NCI-H1105 (cell line): Measurements from ENCODE around the gene SH3GL3.

ENCODE experiments used
- DNase-seq: peaks from one replicate; lab custom pipeline; 2025; lab: John Stamatoyannopoulos, UW

SH3GL3 gene

DNA sequence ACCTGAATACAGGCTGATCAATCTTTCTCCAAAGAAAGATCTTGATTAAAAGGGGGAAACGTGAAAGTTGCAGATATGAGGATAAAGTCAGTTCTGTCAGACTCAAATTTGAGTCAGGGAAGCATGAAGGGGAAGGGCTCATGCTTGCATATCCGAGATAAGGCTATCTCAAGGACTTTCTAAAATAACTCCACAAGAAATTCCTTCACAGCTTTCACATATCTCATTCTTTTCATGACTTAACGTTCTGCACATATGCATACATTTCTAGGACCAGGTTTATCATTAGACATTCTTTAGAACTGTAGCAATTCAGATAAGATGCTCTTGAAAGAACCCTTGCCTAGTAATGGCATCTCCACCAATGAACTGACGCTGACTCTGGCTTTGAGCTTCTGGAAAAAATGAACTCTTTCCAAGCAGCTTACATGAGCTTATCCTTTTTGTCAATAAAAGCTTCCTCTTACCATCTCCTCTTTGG, 15.9 kb downstream of the SH3GL3 start:
- no peak for DNase-seq

DNA sequence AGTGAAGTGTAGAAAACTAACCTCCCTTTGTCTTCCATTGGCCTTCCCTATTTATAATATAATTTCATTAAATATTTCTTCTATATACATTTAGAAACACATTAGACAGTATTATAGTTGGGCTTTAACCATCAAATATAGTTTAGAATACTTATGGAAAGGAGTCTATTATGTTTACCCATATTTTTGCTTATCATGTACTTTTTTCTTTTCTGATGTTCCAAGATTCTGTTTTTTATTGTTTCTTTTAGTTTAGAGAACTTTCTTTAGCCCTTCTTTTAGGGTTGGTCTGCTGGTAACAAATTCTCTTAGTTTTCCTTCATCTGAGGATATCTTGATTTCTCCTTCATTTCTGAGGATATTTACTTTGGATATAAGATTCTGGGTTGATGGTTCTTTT, 23.7 kb downstream of the SH3GL3 start:
- DNase-seq: no peak

DNA sequence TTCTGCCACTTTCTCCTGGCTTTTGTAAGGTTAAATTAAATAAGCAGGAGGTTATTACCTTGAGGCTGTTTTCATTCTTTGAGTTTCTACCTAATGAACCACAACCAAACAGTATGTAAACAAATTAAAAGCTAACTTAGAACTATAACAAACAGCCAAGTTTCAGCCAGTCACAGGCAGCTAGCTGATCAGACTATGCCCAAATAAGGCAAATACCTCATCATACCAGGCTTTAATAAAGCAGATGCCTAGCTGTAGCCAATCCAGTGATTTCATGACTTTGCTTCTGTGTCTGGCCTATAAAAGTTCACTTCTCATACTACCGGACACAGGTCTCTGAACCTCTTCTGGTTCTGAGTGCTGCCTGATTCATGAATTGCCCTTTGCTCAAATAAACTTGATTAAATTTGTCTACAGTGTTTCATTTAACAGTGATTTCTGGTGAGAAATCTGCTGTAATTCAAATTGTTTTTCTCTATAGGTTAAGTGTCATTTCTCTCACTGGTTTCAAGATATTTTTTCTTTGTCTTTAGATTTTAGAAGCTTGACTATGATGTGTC, 24.2 kb downstream of the SH3GL3 start:
- no peak for DNase-seq

DNA sequence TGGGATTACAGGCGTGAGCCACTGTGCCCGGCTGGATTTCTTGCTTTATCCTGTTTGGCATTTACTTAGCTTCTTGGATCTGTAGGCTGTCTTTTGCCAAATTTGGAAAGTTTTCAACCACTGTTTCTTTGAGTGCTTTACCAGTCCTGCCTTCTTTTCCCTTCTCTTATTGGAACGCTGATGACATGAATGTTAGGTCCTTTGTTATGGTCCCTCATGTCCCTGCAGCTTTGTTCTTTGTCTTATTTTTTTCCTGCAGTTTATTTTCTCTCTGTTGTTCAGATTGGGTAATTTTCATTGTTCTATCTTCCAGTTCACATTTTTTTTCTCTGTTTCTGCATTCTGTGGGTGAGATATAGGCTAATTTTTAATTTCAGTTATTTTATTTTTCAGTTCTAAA, 25.0 kb downstream of the SH3GL3 start:
- DNase-seq: no peak

DNA sequence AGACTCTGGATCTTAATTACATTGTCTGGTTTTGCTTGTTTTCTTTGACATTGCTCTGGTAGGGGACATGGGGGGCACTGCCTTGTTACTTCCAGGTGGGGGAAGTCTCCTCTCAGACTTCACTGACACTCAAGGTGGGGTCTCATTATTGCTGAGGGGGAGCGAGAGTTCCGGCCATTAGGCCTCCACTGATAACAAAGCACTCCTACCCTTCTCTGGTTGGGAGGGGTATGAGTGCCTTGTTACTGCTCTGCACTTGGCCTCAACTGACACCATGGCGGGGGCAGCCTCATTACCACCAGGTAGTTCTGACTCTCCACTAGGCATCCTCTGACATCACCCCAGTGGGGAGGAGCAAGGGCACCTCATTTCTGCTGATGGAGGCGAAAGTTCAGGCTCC, 25.7 kb downstream of the SH3GL3 start:
- DNase-seq: no peak

DNA sequence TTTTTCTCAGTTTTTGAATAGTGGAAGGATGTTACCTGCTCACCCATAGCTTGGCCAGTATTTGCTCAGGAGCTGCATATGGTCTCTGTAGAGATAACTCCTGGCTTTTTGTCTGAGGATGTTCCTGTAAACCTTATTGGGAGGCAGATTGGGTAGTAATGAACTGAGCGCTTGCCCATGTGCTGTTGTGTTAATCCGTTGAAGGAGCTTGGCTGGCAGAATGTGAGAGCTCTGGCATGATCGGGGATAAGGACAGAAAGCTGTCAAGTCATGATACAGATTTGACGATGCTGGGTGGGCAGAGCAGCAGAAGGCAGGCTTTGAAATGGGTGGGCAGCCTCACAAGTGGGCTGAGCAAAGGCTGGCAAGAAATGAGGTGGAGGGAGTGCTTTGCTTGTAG, 27.4 kb downstream of the SH3GL3 start:
- no peak for DNase-seq

DNA sequence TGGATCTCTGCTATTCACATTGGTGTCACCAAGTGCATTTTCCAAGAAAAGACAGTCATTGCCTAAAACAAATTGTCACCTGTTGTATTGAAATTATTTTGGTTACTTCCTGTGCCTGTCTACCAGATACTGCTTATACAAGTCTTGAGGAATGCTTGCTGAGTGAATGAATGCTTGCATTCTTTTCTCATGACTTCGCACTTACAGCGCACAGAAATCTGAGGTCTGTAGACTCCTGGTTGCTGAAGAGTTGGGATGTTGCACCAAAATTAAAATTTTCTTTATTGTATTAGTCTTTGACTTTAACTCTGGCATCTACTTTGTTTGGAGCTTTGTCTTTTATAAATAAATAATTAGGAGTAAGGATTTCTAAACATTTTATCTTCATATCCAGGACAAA, 28.4 kb downstream of the SH3GL3 start:
- no peak for DNase-seq

DNA sequence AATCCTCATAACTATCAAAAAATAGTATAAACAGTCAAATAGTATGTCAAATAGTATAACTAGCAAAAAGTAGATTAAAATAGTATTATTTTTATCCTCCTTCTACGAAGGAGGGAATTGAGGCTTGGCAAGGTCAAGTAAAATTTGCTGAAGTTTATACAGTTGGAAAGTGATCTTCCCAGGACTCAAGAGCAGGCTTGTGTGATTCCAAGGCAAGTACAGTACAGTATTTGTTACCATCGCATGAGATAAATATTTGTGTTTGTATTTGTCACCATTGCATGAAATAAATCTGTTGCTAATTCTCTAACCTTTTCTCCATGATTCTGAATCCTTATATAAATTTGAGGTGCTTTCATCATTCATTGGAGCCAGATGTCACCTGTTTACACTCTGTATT, 28.9 kb downstream of the SH3GL3 start:
- DNase-seq: no peak

DNA sequence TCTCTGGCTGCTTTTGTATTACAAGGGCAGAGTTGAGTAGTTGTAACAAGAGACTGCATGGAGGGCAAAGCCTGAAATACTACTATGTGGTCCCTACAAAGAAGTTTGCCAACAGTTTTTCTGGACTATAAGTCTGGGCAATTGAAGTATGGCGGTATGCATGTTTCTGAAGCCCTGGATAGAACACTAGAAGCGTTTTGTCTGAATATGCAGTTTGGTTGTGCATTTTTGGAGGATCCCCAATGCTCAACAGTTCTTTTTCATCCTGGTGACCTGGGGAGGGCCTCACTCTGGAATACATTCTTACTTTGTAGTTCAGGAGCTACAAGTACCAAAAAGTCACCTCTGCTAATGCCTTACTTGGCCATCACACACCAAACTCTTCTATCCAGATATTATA, 29.6 kb downstream of the SH3GL3 start:
- DNase-seq: no peak

DNA sequence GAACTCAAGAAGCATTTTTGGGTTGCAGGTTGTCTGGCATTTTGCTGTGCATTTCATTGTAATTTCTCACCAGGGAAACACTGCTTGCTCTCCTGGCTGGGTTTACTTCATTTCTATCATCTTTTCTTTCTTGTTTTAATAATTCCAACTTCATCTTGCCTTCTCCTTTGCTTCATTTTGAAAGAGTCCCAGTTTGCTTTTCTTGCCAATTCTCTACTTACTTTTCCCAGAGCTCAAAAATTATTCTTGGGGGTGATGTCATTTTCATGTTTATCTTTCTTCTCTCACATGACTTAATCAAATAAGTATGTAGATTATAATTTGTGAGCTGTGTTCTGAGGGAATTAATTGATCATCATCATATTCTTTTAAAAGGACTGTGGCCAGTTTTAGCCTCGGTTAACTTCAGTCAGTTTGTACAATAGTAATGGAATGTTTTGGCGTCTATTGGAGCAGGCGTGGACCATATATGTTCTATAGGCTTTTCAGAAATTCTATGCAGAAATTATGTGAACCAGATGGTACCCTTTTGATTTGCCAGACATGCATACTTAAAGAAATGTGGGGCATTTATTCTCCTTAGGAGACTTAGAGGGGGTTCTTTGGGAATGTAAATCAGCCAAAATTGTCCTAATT, 30.1 kb downstream of the SH3GL3 start:
- no peak for DNase-seq

DNA sequence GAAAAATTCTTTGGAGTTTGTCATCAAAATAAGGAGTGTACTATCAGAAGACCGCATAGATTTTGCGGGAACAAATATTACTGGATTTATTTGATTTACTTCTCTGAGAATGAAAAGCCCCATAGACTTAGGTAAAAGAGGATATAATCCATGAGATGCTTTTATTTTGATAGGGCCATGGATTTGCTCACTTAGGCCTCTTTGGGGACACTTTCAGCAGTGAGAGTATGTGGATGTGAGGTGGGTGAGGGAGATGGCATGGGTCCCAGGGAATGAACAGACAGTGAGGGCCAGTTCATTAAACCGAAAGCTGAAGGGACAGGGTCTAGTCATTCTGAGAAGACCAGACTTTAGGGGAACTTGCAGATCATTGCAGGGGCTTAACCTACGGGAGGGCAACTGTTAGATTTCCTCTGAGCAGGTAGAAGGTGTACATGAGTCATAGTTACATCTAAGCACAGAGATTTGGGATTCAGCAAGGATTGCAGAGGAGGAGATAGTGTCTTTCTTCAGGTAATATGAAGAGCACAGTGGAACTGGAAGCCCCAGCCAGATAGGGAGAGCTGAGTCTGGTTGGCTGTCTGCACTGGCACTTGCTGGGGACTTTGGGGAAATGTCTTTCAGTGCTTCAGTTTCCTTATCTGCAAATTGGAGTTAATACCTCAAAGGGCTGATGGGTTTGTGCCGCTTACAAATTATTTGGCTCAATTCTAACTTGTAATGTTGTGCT, 30.8 kb downstream of the SH3GL3 start:
- DNase-seq: no peak

DNA sequence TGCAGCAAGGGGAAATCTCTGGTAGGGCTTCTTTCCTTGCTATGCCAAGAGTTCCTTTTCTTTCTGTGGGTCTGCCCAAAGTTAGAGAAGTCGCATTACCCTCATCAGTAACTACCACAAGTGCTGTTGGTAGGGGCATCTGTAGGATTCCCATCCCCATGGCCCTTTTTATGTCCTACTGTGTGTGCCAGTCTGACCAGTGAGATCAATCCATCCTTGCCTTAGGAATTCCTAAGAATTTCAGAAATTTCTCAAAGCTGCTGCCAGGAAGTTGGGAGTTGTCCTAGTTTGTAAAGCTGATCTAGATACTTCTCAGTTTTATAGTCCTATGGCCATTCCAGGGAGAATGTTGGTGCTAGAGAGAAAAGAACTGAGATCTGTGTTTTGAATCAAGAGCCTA, 36.5 kb downstream of the SH3GL3 start:
- DNase-seq: no peak

DNA sequence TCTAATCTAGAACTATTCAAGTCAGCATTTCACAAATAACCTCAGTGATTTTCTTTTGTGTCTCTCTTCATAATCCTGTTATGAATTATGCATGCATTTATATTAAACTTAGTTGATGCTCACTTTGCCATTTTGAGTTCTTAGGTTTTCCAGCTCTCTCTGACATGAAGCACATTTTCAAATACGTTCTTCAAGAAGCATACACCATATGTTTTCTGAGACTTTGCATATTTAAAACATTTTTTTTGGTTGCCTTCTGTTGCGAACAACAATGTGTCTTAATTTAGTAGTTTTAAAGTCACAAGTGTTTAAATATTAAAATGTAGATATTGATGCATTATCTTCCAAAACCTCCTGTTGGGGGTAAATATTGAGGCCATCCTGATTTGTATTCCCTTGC, 37.5 kb downstream of the SH3GL3 start:
- DNase-seq: no peak

DNA sequence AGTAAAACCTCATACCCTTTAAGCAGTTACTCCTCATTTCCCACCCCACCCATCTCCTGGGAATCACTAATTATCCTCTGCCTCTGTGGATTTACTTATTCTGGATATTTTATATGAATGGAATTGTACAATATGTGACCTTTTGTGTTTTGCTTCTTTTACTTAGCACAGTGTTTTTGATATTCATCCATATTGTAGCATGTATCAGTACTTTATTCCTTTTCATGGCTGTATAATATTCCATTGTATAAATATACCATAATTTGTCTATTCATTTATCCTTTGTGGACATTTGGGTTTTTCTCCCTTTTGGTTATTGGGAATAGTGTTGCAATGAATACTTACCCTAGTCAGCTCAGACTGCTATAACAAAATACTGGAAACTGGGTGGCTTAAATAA, 39.2 kb downstream of the SH3GL3 start:
- DNase-seq: no peak

DNA sequence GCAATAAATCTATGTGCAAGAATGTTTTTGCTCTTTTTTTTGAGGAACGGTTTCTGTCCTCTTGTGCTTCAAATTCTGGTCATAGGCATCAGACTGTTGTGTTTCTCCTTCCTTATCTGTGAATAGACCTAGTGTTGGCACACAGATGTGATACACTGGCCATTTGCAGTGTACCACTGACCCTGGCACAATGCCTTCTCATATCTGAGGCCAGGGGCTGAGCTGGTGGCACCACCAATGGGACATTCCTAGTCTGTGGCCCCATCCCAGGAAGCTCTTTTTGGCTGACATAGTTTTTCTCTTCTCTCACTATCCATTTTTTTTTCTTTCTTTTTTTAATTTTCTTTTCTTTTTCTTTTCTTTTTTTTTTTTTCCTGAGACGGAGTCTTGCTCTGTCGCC, 40.4 kb downstream of the SH3GL3 start:
- no peak for DNase-seq

DNA sequence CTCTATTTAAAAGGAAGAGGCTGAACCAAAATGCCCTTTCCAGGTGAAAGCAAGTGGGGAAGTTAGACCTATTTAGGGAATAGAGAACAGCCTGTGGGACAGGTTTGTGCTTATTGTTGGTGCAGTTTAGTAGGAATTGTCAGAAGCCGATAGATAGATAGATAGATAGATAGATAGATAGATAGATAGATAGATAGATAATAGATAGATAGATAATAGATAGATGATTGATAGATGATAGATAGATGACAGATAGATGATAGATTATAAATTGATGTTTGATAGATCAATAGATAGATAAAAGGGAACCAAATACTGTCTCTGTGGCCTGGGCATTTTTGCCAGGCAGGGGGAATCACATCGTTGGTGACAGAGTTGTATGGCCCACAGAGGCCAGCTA, 42.5 kb downstream of the SH3GL3 start:
- no peak for DNase-seq

DNA sequence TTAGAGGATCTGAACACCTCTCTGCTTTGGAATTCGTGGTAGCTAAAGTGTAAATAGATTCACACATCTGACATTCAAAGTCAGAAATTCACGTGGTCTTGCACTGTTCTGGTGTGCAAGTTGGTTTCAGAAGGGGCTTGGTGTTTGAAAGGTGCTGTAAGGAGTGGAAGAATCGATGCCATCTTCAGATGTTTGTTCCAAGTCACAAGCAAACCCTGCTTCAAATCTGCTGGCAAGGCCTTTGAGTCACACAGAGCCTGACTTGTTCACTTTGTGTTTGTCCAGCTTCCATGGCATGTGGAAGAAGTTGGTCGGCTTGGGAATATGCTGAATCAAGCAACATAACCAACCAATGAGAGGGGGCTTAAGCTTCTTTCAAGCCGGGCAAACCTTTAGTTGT, 44.3 kb downstream of the SH3GL3 start:
- DNase-seq: no peak

DNA sequence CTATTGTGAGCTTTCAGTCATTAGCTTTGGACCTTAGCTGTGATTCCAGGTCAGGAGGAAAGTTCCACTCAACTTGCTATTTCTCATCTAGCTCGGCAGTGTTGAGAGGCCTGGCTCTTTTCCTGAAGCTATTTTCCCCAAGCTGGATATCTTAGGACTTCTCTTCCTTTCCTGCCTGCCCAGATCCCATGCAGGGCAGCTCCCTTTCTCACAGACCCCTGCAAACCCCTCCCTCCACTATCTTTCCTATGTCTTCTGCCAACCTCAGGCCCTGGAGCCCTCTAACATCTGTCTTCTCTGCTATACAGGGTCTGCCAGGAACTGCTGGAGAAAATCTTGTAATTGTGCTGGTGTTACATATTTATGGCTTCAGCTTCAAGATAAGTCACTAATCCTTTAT, 49.6 kb downstream of the SH3GL3 start:
- no peak for DNase-seq

DNA sequence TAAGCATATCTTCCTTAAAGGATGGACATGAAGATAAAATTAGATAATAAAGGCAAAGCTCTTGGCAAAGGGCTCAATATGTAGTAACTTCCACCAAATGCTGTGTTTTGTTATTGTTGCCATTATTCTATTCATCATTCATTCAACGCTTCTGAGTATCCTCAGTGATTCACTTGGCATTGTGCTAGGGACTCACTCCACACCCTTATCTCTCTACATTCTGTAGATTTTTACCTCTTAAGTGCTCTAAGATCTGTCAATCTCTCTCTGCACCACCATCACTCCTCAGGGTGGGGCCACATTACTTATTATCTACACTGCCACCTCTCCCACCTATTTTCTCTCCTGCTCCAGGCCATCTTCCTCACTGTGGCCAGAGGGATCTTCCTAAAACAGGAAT, 51.2 kb downstream of the SH3GL3 start:
- no peak for DNase-seq

DNA sequence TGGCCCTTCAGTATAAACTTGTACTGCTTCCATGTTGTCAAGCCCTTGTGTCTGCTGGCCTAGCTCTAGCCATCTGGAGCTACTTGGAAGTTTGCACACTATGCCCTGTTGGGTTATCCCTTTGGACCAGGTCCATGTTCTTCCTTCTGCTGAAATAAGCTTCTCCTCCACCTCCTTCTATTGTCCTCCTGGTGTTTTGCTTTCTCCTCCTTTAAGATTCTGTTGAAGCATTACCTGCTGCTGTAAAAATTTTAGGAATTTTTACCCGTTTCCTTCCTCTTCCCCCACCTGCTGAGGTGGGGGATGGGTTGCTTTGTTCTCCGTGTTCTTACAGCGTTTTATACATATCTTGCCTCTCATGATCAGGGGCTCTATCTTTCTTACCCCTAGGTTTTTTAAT, 51.7 kb downstream of the SH3GL3 start:
- no peak for DNase-seq

DNA sequence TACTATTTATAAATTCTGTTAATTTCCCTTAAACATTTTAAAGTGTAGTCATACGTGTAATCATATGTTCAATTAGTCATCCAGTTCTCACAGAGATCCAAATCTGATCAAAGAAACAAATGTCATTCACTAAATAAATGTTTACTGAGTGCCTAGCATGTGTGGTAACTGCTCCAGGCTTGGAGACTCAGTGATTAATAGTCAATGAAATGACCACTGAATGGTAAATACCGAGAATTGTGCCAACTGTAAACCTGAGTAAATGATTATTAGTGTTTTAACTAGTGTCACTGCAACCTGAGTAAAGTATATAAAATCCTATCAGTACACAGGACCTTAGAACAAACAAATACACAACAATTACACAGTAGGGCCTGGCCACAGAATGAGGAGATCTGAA, 52.3 kb downstream of the SH3GL3 start:
- DNase-seq: no peak

DNA sequence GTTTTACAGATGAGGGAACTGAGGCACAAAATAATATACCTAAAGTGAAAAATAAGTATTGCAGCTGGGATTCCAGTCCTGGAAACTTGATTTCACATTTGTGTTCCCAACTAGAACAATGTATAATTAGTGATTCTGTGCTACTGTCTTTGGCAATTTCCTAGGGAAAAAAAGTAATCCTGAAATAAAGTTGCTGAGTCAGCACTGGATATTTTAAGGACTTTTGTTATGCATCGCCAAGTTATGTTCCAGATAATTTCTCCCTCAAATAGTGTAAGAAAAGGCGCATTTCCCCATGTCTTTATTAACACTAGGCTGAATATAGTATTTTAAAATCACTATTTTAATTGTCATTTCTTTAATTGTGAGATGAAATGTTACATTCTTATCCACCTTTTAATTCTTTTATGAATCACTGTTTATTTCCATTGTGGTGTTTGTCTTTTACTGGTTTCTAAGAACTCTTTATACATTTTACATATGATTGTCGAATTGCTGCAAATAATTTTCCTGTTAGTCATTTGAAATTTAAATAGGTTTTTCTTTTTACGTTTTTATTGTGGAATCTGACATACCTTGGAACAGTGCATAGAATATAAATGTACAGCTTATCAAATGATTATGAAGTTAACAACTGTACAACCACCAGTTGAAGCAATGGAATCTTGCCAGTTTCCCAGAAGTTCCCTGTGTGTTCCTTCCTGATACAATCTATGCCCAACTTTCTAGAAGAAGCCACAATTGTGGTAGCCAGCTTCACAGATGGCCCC, 56.6 kb downstream of the SH3GL3 start:
- no peak for DNase-seq

DNA sequence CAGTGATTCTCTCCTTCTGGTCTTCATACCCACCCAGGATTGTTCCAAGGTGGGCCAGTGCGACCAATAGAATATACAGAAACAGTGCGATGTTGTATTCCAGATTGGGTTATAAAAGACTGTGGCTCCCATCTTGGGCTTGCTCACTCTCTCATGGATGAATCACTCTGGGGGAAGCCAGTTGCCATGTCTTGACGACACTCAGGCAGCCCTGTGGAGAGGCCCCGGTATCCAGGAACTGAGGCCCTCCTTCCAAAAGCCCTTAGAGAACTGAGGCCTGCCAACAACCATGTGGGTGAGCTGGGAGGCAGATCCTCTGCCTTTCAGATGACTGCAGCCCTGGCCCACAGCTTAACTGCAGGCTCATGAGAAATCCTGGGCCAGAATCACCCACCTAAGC, 57.2 kb downstream of the SH3GL3 start:
- DNase-seq: no peak
